SHP77 (cell line): ENCODE measurements around the gene EHBP1.
A peak's percentile ranks its signal among the peaks of the same experiment; 100 is the strongest.
"Not testable (repeated sequence)": the region's sequence is repeated elsewhere in the genome, so short reads cannot be mapped to it uniquely, and the experiment has no call there.

ENCODE experiments used
- DNase-seq, 2 experiments: peaks; one replicate each; lab custom pipeline; 2025; lab: John Stamatoyannopoulos, UW

Gene EHBP1

GRCh38 chr2:62705859-62706720, 577 bp downstream of the EHBP1 start:
- peak; percentile 26 to 65 for DNase-seq

GRCh38 chr2:62706721-62707521, 1.4 kb downstream of the EHBP1 start:
- no peak for DNase-seq

DNA sequence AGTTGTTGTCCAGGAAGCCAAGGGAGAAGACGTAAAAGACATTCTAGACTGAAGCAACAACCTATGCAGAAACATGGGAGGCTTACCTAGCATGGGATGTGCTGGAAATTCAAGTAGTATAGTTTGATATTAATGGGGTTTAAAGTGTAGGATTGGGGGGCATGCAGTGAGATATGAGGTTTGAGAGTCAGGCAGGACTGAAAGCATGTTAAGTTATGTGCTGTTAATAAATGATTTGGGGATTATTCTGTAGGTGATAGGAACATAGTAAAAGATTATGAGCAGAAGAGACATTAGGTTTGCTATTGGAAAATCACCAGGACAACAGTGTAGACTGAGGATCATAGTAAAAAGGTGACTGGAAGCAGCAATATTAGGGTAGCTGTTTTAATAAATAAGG, 3.2 kb downstream of the EHBP1 start:
- no peak for DNase-seq

DNA sequence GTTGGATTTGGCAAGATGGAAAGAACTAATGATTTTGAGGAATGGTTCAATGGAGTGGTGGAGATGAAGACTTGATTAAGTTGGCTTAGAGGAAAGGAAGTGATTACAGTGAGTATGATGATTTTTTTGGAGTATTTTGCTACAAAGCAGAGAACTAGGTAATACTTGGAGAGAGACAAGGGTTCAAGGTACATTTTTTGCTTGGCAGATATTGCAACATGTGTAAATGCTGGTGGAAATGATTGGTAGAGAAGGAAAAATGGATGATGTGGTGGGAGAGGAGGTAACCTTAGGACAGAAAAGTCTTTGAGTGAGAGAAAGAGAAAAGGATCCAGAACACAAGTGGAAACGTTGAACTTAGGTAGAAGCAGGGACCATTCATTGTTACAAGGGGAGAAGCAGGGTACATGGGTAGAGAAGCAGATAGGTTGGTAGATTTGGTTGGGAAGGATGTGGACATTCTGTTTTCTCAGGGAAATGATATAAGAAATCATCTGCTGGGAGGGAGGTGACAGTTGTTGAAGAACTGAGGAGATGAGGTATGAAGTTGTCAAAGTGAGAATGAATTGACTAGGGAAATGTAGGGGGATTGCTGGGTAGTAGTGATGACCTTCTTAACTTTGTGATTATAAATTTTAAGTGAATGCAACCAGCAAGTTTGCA, 6.5 kb downstream of the EHBP1 start:
- no peak for DNase-seq

GRCh38 chr2:62713196-62713595, 7.7 kb downstream of the EHBP1 start:
- DNase-seq = not testable (repeated sequence)

- DNase-seq = no peak
Observed at GRCh38 chr2:62713837-62714236, 8.3 kb downstream of the EHBP1 start.

- no peak for DNase-seq
Observed at GRCh38 chr2:62716768-62717167, 11.3 kb downstream of the EHBP1 start.

- DNase-seq = no peak
Observed at GRCh38 chr2:62717503-62718081, 12.1 kb downstream of the EHBP1 start.

GRCh38 chr2:62718225-62718822, 12.8 kb downstream of the EHBP1 start:
- DNase-seq = no peak

DNA sequence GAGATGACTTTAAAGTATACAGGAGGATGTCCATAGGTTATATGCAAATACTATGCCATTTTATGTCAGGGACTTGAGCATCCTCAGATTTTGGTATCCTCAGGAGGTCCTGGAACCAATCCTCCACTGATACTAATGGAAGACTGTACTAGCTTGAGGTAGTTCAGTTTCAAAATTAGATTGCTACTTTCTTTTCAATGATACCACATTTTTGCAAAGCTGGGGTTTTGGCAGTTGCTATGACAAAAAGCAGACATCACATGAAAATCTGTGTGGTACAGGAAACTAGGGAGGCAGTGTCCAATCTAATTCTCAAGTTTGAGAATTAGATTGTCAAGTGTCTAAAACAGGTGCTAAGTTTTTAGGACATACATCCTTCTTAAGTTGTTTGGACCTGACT, 14.2 kb downstream of the EHBP1 start:
- no peak for DNase-seq

GRCh38 chr2:62722679-62723078, 17.2 kb downstream of the EHBP1 start:
- no peak for DNase-seq

DNA sequence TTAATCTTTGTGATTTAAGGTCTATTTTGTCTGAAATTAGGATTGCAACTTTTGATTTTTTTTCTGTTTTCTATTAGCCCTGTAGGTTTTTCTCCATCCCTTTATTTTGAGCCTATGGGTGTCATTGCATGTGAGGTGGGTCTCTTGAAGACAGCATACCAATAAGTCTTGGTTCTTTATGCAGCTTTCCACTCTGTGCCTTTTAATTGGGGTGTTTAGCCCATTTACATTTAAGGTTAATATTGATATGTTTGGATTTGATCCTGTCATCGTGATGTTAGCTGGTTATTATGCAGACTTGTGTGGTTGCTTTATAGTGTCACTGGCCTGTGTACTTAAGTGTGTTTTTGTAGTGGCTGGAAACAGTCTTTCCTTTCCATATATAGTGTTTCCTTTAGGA, 17.7 kb downstream of the EHBP1 start:
- no peak for DNase-seq

GRCh38 chr2:62724106-62724505, 18.6 kb downstream of the EHBP1 start:
- DNase-seq = no peak

DNA sequence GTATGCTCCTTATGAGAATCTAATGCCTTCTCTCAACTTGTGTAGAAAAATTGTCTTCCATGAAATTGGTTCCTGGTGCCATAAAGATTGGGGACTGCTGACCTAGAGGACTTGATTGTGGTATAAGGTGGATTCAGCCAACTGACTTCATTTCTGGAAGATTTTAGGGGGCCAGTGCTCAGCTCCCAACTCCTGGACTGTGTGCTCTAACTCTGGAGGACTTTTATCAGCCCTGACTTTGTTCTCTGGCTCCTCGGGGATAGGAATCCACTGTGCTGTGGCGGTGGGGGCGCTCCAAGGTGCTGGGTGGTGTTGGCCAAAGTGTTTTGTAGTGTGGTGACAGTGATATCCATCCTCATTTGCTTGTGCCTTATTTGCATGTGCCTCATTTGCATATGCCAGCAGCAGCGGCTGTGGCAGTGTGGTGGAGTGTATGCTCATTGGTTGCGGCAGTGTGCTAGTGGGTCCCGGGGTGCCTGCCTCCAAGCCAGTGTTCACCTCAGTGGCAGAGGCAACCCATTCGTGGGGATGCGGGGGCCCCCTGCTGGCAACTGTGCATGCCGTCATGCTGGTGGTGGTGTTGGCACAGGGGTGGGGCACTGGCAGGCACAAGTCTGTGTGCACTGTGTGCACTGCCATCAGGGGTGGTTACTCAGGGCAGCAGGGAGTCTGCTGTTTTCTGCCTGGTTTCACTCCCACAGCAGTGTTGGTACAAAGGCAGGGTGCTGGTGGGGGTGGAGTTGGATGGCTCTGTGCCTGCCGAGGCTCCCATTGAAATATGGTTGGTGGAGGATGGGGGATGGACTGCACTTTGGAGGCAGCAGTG, 19.6 kb downstream of the EHBP1 start:
- DNase-seq = peak in 1 of 2 experiments; percentile 16

- DNase-seq = no peak
Observed at GRCh38 chr2:62725712-62726055, 20.2 kb downstream of the EHBP1 start.

DNA sequence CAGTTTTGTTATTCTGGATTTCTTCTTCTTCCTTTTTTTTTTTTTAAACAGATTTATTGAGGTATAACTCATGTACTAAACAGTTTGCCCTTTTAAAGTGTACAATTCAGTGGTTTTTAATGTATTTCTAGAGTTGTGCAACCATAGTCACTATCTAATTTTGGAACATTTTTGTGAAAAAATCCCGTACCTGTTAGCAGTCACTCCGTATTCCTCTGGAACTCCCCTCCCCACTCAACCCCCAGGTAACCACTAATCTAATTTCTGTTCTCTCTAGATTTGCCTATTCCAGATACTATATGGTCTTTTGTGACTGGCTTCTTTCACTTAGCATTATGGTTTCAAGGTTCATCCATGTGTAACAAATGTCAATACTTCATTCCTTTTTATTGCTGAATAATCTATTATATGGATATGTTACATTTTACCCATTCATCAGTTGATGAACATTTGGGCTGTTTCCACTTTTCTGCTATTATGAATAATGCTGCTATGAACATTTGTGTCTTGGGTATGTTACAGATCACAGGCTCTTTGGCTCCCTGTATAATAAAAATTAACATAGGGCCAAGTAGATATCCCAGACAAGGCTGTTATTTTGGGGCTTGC, 21.9 kb downstream of the EHBP1 start:
- no peak for DNase-seq

DNA sequence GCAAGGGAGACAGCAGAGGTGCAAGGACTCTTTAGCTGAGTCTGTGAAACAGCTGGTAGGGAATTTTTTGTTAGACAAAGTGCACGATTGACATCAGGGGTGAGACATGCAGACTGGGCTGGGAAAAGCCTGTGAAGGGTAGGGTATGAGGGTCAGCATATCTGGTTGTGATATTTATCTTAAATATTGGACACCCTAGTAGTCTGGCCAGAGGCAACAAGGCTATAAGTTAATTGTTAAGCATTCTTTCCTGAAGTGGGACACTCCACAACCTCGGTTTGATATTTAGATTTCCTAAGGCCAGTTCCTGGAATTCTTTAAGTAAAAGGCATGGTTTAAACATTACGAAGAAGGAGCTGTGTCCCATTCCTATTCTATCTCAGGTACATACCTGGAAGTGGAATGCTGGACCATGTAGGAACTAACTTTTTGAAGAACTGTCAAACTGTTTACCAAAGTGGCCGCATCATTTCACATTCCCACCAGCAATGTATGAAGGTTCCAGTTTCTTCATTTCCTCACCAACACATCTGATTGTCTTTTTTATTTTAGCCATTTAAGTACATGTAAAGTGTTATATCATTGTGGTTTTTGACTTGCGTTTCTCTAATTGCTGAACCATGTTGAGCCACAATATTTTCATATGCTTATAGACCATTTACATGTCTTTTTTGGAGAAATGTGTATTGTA, 22.5 kb downstream of the EHBP1 start:
- no peak for DNase-seq

DNA sequence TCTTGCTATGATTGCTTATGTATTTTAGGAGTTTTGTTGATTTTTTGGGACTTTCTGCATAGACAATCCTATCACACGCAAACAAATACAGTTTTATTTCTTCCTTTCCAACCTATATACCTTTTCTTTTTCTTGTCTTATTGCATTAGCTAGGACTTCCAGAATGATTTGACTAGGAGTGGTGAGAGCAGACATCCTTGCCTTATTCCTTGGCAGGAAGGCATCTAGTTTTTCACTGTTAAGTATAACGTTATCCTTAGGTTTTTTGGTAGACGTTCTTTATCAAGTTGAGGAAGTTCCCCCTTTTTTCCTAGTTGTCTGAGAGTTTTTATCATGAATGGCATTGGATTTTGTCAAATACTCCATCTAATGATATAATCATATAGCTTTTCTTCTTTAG, 25.8 kb downstream of the EHBP1 start:
- DNase-seq = no peak

- DNase-seq = no peak
Observed at GRCh38 chr2:62732262-62732777, 26.8 kb downstream of the EHBP1 start.

- DNase-seq = no peak
Observed at GRCh38 chr2:62733546-62733945, 28.0 kb downstream of the EHBP1 start.
